ENCODE measurements around the gene SLC7A11.

The SLC7A11 gene

DNA sequence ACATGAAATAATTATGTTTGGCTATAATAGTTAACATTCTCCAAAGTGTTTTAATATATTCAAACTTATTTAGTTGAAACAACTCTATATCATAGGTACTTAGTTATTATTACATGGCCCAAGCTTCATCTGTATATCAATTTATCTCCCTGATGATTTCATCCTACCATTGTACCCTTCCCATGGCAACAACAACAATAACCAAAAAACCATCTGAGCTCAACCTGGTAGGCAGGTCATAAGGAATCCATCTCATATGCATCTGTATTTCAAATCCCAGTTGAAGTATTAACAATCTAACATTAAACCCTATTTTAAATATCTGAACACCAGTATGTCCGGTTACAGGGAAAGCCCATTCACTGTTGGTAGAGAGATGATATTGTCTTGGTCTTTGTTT, 33.1 kb upstream of the SLC7A11 start:
- no peak overlapping the region for H3K4me3 ChIP-seq (ENCODE audit: low read depth, low read length)
- no peak for TF ChIP-seq CTCF (IDR thresholded peaks at IDR 0.05; ENCODE audit: insufficient read depth, low read depth, low read length, missing control alignments)
- no peak for DNase-seq (ENCODE audit: low read depth)

GRCh38 chr4:138269175-138269574, 27.0 kb upstream of the SLC7A11 start:
- no peak overlapping the region for H3K4me3 ChIP-seq (ENCODE audit: low read depth, low read length)
- no peak for TF ChIP-seq CTCF (IDR thresholded peaks at IDR 0.05; ENCODE audit: insufficient read depth, low read depth, low read length, missing control alignments)
- no peak for DNase-seq (ENCODE audit: low read depth)

DNA sequence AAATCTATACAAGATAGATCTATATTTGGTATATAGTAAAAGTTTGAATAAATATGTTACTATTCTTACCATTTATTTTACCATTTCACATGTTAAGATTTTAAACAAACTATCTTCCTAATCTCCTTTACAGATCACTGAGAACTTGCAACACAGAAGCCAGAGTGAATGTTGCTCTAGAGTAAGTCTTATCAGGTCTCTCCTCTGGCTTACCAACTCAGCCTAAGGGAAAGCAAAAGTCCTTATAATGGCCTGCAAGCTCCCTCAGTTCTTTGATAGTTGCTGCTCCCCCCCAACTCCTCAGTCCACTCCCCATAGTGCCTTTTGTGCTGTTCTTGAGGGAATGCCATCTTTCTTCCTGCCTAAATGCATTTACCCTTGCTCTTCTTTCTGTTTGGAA, 25.7 kb upstream of the SLC7A11 start:
- no peak overlapping the region for H3K4me3 ChIP-seq (ENCODE audit: low read depth, low read length)
- DNase-seq (ENCODE audit: low read depth) = no peak
- TF ChIP-seq CTCF (IDR thresholded peaks at IDR 0.05; ENCODE audit: insufficient read depth, low read depth, low read length, missing control alignments) = no peak

- no peak overlapping the region for H3K4me3 ChIP-seq (ENCODE audit: low read depth, low read length)
- no peak for DNase-seq (ENCODE audit: low read depth)
- no peak for TF ChIP-seq CTCF (IDR thresholded peaks at IDR 0.05; ENCODE audit: insufficient read depth, low read depth, low read length, missing control alignments)
Observed at GRCh38 chr4:138266948-138267347, 24.8 kb upstream of the SLC7A11 start.

DNA sequence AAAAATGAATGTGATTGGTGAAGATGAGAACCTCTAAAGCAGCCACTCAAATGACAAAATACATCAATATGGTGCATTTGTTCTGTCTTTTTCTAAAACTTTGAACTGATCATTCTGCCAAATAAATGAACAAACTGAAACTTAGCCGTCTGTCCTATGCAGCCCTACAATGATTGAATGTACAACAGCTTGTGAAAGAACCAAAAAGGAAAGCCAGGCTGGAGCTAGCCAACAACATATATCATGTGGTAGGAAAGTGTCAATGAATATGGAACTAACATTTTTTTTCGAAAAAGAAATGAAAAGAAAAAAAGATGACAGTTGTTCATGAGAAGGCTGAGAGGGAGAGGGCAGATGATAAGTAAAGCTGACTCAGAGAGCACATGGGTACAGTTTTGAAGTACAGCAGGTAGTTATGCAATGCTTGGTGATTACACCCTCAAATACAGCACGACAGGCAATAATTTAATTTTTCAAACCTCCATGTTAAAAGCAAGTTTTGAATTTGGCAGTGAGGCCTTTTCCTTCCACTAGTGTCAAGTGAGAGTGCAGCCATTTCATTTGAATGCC, 21.2 kb upstream of the SLC7A11 start:
- no peak overlapping the region for H3K4me3 ChIP-seq (ENCODE audit: low read depth, low read length)
- TF ChIP-seq CTCF (IDR thresholded peaks at IDR 0.05; ENCODE audit: insufficient read depth, low read depth, low read length, missing control alignments) = no peak
- no peak for DNase-seq (ENCODE audit: low read depth)

- TF ChIP-seq CTCF (IDR thresholded peaks at IDR 0.05; ENCODE audit: insufficient read depth, low read depth, low read length, missing control alignments) = no peak
- H3K4me3 ChIP-seq (ENCODE audit: low read depth, low read length) = no peak overlapping the region
- DNase-seq (ENCODE audit: low read depth) = no peak
Observed at GRCh38 chr4:138262469-138262868, 20.3 kb upstream of the SLC7A11 start.

- no peak for TF ChIP-seq CTCF (IDR thresholded peaks at IDR 0.05; ENCODE audit: insufficient read depth, low read depth, low read length, missing control alignments)
- DNase-seq (ENCODE audit: low read depth) = no peak
- no peak overlapping the region for H3K4me3 ChIP-seq (ENCODE audit: low read depth, low read length)
Observed at GRCh38 chr4:138262030-138262429, 19.9 kb upstream of the SLC7A11 start.
